ENCODE results near the gene NUDT14. TPM values are rescaled to one million over a fixed set of nuclear protein-coding genes. Genes with fewer than 3 reads are reported as not detected.

NUDT14 gene
- total RNA-seq, 4 donors from 2014 or later, result 0.66 to 2.7 (median 1.8) TPM

GRCh38 chr14:105212541-105213300, 31.6 kb upstream of the NUDT14 start:
- H3K27me3 ChIP-seq, result no peaks in the 10 kb centered on the region
- no peak for DNase-seq (ENCODE audit: low spot score in 2 of 2)
- WGBS, 2 donors, result 83 to 87% methylated on average over 12 to 17 of the region's 18 CpGs
- no peaks in the 10 kb centered on the region for H3K9me3 ChIP-seq
- no peak overlapping the region for H3K27ac ChIP-seq
- no peaks in the 10 kb centered on the region for H3K4me1 ChIP-seq
- H3K4me3 ChIP-seq, result no peak overlapping the region
- peaks cover 0 to 89% (median 0%) of the 10 kb centered on the region in 3 donors for H3K36me3 ChIP-seq
- no peak for TF ChIP-seq CTCF (IDR thresholded peaks at IDR 0.05)
- no peak for TF ChIP-seq POLR2A (IDR thresholded peaks at IDR 0.05)
- TF ChIP-seq EP300 (IDR thresholded peaks at IDR 0.05), result no peak

DNA sequence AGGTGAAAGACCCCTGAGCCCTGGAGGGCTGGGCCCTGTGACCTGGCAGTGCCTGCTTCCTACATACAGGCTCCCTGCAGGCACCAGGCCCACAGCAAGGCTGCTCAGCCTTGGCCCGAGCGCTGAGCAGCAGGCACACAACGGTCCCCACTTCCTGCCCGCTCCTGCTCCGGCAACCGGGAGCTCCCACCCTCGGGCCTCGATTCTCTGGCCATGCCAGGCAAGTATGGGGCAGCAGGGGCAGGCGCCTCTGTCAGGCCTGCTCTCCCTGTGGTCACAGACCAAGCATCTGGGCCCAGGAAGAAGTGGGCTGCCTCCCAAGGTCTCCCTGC, 30.6 kb upstream of the NUDT14 start:
- 83% methylated on average over 9 of the region's 9 CpGs; no CpG with 5 or more reads in 1 of the 2 donors for WGBS, 2 donors

GRCh38 chr14:105211086-105211757, 30.1 kb upstream of the NUDT14 start:
- H3K9me3 ChIP-seq, result no peaks in the 10 kb centered on the region
- 89% methylated on average over 19 to 23 of the region's 23 CpGs for WGBS, 2 donors
- H3K4me3 ChIP-seq, result no peak overlapping the region
- no peak for DNase-seq (ENCODE audit: low spot score in 2 of 2)
- peaks cover 0 to 74% (median 0%) of the 10 kb centered on the region in 3 donors for H3K36me3 ChIP-seq
- no peak for TF ChIP-seq EP300 (IDR thresholded peaks at IDR 0.05)
- no peak for TF ChIP-seq POLR2A (IDR thresholded peaks at IDR 0.05)
- TF ChIP-seq CTCF (IDR thresholded peaks at IDR 0.05), result no peak
- H3K4me1 ChIP-seq, result peaks cover 0 to 11% (median 0%) of the 10 kb centered on the region in 4 donors
- H3K27ac ChIP-seq, result no peak overlapping the region
- H3K27me3 ChIP-seq, result no peaks in the 10 kb centered on the region

More for the DNA sequence above, 30.6 kb upstream of the NUDT14 start:
- Histone ChIP-seq H3K4me1 (peaks cover 0 to 7% (median 0%) of the 10 kb centered on the region in 4 donors), H3K27me3 (no peaks in the 10 kb centered on the region), H3K36me3 (peaks cover 0 to 79% (median 0%) of the 10 kb centered on the region in 3 donors), H3K4me3 (no peak overlapping the region), H3K9me3 (no peaks in the 10 kb centered on the region), H3K27ac (no peak overlapping the region)
- no peak for TF ChIP-seq EP300 (IDR thresholded peaks at IDR 0.05)
- TF ChIP-seq POLR2A (IDR thresholded peaks at IDR 0.05), result no peak
- TF ChIP-seq CTCF (IDR thresholded peaks at IDR 0.05), result no peak
- DNase-seq (ENCODE audit: low spot score in 2 of 2), result no peak

DNA sequence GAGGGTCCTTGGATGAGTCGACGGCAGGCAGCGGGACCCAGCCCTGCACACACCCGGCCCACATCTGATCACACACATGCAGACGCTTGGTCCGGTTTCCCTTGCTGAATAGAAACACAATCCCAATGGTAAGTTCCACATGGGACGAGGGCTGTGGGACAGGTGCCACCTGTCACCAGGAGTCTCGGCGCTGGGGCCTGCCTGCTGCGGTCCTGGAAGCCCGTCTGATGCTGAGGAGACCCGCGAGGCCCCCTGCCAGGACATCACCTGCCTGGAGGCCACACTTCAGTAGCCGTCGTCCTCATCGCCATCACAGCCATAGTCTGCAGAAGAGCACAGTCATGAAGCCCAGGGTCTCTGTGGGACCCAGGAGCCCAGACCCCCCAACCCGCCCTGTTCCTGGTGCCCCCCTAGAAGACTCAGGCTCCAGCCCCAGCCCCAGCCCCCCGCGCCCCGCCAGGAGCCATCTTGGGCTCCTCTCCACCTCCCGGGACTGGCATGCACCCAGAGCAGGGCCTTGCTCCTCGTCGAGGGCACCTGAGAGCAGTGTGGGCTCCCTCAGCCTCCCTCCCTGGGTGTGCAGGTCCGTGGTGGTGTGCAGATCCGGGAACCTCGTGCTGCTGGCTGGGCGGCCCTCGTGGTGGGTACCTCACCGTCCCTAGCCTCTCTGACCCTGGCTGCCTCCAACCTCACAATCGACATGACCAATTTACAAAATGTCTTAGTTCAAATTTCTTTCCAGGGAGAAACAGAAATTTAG, 29.3 kb upstream of the NUDT14 start:
- no peak for TF ChIP-seq EP300 (IDR thresholded peaks at IDR 0.05)
- TF ChIP-seq CTCF (IDR thresholded peaks at IDR 0.05), result no peak
- TF ChIP-seq POLR2A (IDR thresholded peaks at IDR 0.05), result no peak
- Histone ChIP-seq H3K27ac (no peak overlapping the region), H3K36me3 (peaks cover 0 to 71% (median 0%) of the 10 kb centered on the region in 3 donors), H3K9me3 (no peaks in the 10 kb centered on the region), H3K4me1 (peaks cover 0 to 18% (median 4%) of the 10 kb centered on the region in 4 donors), H3K27me3 (no peaks in the 10 kb centered on the region), H3K4me3 (no peak overlapping the region)
- DNase-seq (ENCODE audit: low spot score in 2 of 2), result no peak
- WGBS, 2 donors, result 92 to 95% methylated on average over 21 to 22 of the region's 30 CpGs

Data from tibial nerve (tissue), 4 donors.